DMS 273 treated with DMSO at 0.1 percent for 48 hours (cell line): ENCODE measurements around the gene RUNX1.
"Not testable (repeated sequence)": the region's sequence is repeated elsewhere in the genome, so short reads cannot be mapped to it uniquely, and the experiment has no call there.

Source experiments
- DNase-seq: peaks from one replicate; lab custom pipeline; 2025; lab: John Stamatoyannopoulos, UW

RUNX1 gene

GRCh38 chr21:35016517-35017188, 32.4 kb downstream of the RUNX1 start:
- DNase-seq = no peak

- DNase-seq = no peak
Measured at GRCh38 chr21:35016071-35016470, 33.0 kb downstream of the RUNX1 start.

- DNase-seq = no peak
Measured at GRCh38 chr21:35015435-35016024, 33.6 kb downstream of the RUNX1 start.

GRCh38 chr21:35014302-35015041, 34.6 kb downstream of the RUNX1 start:
- DNase-seq = no peak

GRCh38 chr21:35011681-35012080, 37.4 kb downstream of the RUNX1 start:
- no peak for DNase-seq

GRCh38 chr21:35010447-35010846, 38.7 kb downstream of the RUNX1 start:
- DNase-seq = no peak

GRCh38 chr21:35007348-35007747, 41.8 kb downstream of the RUNX1 start:
- DNase-seq = no peak

GRCh38 chr21:35006771-35007170, 42.3 kb downstream of the RUNX1 start:
- DNase-seq = no peak

GRCh38 chr21:35006248-35006647, 42.9 kb downstream of the RUNX1 start:
- DNase-seq = no peak

GRCh38 chr21:35005560-35006224, 43.4 kb downstream of the RUNX1 start:
- DNase-seq = no peak

GRCh38 chr21:35005077-35005476, 44.0 kb downstream of the RUNX1 start:
- no peak for DNase-seq

GRCh38 chr21:35004314-35004713, 44.8 kb downstream of the RUNX1 start:
- no peak for DNase-seq

- DNase-seq = no peak
Measured at GRCh38 chr21:35002879-35003722, 46.0 kb downstream of the RUNX1 start.

GRCh38 chr21:34999397-34999941, 49.6 kb downstream of the RUNX1 start:
- DNase-seq = no peak

- DNase-seq = no peak
Measured at GRCh38 chr21:34998176-34998575, 50.9 kb downstream of the RUNX1 start.

GRCh38 chr21:34997294-34997693, 51.8 kb downstream of the RUNX1 start:
- no peak for DNase-seq

GRCh38 chr21:34996304-34997101, 52.6 kb downstream of the RUNX1 start:
- DNase-seq = no peak

GRCh38 chr21:34995979-34996303, 53.2 kb downstream of the RUNX1 start:
- DNase-seq = no peak

- no peak for DNase-seq
Measured at GRCh38 chr21:34994766-34995631, 54.1 kb downstream of the RUNX1 start.

GRCh38 chr21:34993521-34993921, 55.6 kb downstream of the RUNX1 start:
- not testable (repeated sequence) for DNase-seq
